ENCODE results near the gene MRPL32.
A peak's percentile ranks its signal among the peaks of the same experiment; 100 is the strongest.

Gene MRPL32

GRCh38 chr7:42907316-42907715, 24.9 kb upstream of the MRPL32 start:
- TF ChIP-seq REST (IDR thresholded peaks at IDR 0.05; ENCODE audit: low read depth) = no peak

- no peak for TF ChIP-seq RAD21 (IDR thresholded peaks at IDR 0.05; ENCODE audit: low read depth)
- TF ChIP-seq MAX (IDR thresholded peaks at IDR 0.05) = no peak
- TF ChIP-seq TCF12 (IDR thresholded peaks at IDR 0.05; ENCODE audit: low read depth) = no peak
- TF ChIP-seq USF1 (IDR thresholded peaks at IDR 0.05) = no peak
- TF ChIP-seq EP300 (IDR thresholded peaks at IDR 0.05; ENCODE audit: borderline replicate concordance) = no peak
- no peak for TF ChIP-seq TEAD4 (IDR thresholded peaks at IDR 0.05)
Measured at GRCh38 chr7:42910306-42910705, 21.9 kb upstream of the MRPL32 start.

- no peak; the same call in 1 of the 2 replicates for TF ChIP-seq EP300 (IDR thresholded peaks at IDR 0.05; ENCODE audit: borderline replicate concordance)
- TF ChIP-seq CREB1 (IDR thresholded peaks at IDR 0.05; ENCODE audit: low read depth) = peak; percentile 47; the same call in 1 of the 2 replicates
- peak; percentile 25; the same call in 1 of the 2 replicates for TF ChIP-seq TEAD4 (IDR thresholded peaks at IDR 0.05)
- no peak for TF ChIP-seq NFIC (IDR thresholded peaks at IDR 0.05)
- TF ChIP-seq TAF1 (IDR thresholded peaks at IDR 0.05; ENCODE audit: low read depth) = peak; percentile 74
- TF ChIP-seq FOXM1 (IDR thresholded peaks at IDR 0.05; ENCODE audit: borderline replicate concordance, low read depth) = no peak
- TF ChIP-seq MAX (IDR thresholded peaks at IDR 0.05) = peak; percentile 88
- peak; percentile 43 for TF ChIP-seq EGR1 (IDR thresholded peaks at IDR 0.05)
- peak; percentile 74 for TF ChIP-seq TCF12 (IDR thresholded peaks at IDR 0.05; ENCODE audit: low read depth)
- no peak for TF ChIP-seq CEBPB (IDR thresholded peaks at IDR 0.05)
- TF ChIP-seq YY1 (IDR thresholded peaks at IDR 0.05; ENCODE audit: low read depth) = peak; percentile 100
- TF ChIP-seq USF1 (IDR thresholded peaks at IDR 0.05) = peak; percentile 99
- TF ChIP-seq RAD21 (IDR thresholded peaks at IDR 0.05; ENCODE audit: low read depth) = no peak
- TF ChIP-seq ZBTB7A (IDR thresholded peaks at IDR 0.05; ENCODE audit: low read depth) = peak; percentile 83; the same call in 1 of the 2 replicates
- no peak for TF ChIP-seq REST (IDR thresholded peaks at IDR 0.05; ENCODE audit: low read depth)
Measured at GRCh38 chr7:42911454-42912447, 20.4 kb upstream of the MRPL32 start, which contains the start of gene C7orf25. Gene C7orf25, minus strand, starts transcription at chr7:42912070. Its CDS starts 1,170 bp downstream, at chr7:42910900.

GRCh38 chr7:42913591-42913990, 18.6 kb upstream of the MRPL32 start:
- no peak for TF ChIP-seq CEBPB (IDR thresholded peaks at IDR 0.05)
- TF ChIP-seq FOXM1 (IDR thresholded peaks at IDR 0.05; ENCODE audit: borderline replicate concordance, low read depth) = no peak

DNA sequence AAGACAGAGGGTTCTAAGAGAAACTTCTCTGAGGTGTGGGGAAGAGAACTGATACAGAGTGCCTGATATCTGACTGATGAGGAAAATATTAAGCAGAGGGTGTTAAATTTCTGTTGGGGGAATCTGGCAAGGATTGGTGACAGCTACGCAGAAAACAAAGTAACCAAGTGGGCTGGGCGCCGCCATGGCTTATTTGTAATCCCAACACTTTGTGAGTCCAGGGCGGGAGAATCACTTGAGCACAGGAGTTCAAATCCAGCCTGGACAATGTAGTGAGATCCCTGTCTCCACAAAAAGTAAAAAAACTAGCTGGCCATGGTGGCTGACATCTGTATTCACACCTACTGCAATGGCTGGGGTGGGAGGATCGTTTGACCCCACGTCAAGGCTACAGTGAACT, 18.2 kb upstream of the MRPL32 start:
- no peak for TF ChIP-seq EP300 (IDR thresholded peaks at IDR 0.05; ENCODE audit: borderline replicate concordance)
- no peak for TF ChIP-seq NFIC (IDR thresholded peaks at IDR 0.05)
- no peak for TF ChIP-seq EGR1 (IDR thresholded peaks at IDR 0.05)
- TF ChIP-seq YY1 (IDR thresholded peaks at IDR 0.05; ENCODE audit: low read depth) = no peak

- TF ChIP-seq FOXM1 (IDR thresholded peaks at IDR 0.05; ENCODE audit: borderline replicate concordance, low read depth) (no peak), USF1 (IDR thresholded peaks at IDR 0.05) (no peak), ZBTB7A (IDR thresholded peaks at IDR 0.05; ENCODE audit: low read depth) (no peak), REST (IDR thresholded peaks at IDR 0.05; ENCODE audit: low read depth) (no peak), RAD21 (IDR thresholded peaks at IDR 0.05; ENCODE audit: low read depth) (no peak), EGR1 (IDR thresholded peaks at IDR 0.05) (no peak)
Measured at GRCh38 chr7:42914421-42915045, 17.6 kb upstream of the MRPL32 start.
